GM19438 (cell line): Measurements from ENCODE around the gene GLP2R.

Source experiments
- ATAC-seq: cut with Tn5 transposase; IDR thresholded peaks from one replicate; pipeline ENCODE4 v1.9.1; 2021; ENCODE audit warnings: low read depth; ENCODE audit not compliant: unreplicated experiment

GLP2R gene

DNA sequence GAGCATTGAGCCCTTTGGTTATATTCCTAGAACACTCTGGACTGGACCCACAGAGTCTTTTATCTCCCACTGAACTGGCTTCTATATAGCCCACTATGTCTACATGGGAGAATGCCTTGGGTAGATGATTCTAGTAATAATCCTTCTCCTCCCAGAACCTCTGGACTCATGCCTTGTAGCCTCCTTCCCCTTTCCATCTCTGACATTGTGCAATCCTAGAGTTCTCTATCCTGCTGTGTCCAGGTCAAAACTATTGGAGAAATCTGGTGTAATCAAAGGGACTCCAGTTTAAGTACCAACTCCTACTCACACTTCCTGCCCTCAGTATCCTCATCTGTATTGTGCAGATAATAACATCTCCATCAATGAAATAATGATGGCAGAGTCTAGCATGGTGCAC, 70.2 kb downstream of the GLP2R start:
- no peak for ATAC-seq

DNA sequence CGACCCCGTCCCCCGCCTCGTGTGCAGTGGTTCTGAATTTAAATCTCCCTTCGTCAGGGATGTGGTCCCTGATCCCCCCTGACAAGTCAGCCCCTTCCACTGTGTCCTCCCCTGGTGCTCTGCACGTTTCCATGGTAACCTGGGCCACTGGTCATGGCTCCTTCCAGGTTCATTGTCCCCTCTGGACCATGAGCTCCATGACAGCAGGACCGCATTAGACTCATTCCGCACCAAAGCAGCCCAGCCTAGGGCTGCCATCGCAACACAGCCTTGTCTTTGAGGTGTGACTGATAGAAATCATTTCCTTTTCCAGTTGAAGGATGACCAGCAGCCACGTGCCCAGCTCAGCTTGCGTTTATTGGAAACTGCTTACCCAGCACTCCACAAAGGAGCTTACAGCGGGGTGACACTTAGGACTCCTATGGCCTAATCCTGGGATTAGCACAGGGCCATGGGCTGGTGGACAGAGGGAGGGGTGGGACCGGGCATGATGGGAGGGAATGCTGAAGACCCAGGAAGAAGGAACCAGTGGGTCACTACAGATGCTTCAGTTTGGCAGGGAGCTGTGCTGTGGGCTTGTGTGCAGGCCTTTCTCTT, 71.7 kb downstream of the GLP2R start:
- no peak for ATAC-seq

DNA sequence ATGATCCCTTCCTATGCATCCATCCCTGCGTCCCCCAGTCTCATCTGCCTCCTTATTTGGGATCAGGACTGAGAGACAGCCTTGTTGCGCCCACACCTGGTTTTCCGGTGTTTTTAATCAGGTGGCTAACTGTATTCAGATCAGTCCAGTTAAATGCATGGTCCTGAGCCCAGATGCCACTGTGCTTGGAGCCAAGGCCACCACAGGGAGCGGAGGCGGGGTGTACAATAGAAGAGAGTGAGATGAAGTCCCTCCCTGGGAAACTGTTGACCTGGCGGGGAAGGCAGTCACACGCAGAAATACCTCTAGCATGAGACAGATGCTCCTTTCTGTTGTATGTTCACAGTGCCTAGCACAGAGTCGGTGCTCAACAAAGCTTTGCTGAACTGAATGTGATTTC, 73.1 kb downstream of the GLP2R start:
- ATAC-seq: no peak

DNA sequence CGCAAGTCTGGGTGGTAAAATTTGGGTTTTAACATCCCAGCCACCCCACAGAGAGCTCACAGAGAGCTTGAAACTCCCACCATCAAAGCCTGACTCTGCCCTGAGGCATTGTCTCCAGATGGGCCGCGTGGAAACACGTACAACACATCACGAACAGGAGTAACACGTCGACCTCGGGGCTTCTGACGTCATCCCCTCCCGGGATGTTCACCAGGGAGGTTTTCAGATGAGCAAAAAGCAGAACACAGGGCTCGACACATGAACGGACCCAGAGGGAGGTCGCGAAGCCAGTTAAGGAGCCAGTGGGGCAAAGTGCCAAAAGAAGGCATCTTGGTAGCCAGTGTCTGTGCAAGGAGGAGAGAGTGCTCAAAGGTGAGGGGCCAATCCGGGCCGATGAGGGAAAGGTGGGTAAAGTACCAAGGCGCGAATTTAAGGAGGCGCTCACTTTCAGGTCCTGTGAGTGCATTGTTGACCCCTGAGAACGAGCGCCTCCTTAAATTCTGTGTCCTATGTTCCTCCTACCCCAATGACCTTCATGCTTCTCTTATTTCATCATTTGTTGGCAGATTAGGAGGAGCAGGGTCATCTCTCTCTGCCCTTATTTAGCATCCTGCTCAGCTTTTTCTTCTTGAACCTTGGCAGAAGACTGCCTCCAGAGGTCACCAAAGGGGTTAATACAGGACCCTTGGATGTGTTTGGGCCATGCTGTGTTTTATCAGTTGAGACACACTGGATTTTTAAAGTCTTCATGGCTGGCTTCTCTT, 73.7 kb downstream of the GLP2R start:
- no peak for ATAC-seq

DNA sequence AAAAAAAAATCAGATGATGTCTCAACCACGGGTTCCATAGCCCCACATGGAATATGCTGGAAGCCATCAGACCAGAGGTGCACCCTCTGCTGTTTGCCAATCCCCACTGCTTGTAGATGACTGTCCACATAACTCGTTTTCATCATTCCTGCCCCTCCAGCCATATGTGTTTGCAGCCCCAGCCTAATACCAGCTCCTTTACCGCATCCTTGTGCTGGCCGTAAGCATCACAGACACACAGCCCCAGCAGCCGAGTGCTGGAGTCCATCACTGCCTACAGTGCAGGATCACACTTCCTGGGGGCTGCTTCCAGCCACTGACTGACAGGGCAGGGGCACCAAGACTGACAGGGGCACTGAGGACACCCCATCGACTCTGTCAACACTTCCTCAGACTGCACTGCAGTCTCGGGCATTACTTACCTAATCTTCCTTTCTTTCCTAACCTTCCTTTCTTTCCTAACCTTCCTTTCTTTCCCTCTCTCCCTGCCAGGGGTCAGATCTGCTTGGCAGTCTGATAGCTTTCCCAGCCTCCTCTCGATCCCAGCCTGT, 74.4 kb downstream of the GLP2R start:
- no peak for ATAC-seq

DNA sequence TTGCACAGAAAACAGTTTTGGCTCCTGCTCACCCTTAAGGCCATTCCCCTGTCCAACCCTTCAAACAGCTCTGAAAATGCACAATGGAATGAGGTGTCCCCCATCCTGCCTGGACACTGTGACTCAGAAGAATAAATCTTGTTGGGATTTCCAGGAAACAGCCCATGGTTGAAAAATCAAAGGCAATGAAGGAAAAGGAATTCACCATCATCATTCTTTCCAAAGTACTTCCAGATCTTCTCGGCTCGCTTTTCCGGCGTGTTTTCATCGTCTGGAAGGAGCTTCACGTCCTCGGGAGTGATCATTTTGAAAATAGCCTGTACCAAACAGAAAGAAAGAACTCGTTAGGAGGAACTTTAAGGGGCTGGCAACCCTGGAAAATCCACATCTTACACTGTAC, 75.1 kb downstream of the GLP2R start:
- no peak for ATAC-seq

DNA sequence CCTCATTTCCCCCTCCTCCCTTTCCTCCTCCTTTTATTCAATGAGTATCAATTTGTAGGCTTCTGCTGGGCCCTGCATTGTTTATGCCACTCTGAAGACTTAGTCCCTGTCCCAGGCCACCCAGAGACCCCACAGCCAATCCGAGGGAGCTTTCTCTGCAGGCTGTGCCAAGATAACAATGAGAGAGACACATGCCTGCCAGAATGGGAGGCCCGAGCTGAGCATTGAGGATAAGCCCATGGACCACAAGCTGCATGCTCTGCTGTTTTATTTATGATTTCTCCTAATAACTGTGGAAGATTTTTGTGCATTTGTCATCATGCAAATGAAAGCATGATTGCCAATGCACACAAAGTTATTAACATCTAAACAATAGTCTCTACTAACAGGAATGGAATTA, 76.4 kb downstream of the GLP2R start:
- ATAC-seq: no peak

DNA sequence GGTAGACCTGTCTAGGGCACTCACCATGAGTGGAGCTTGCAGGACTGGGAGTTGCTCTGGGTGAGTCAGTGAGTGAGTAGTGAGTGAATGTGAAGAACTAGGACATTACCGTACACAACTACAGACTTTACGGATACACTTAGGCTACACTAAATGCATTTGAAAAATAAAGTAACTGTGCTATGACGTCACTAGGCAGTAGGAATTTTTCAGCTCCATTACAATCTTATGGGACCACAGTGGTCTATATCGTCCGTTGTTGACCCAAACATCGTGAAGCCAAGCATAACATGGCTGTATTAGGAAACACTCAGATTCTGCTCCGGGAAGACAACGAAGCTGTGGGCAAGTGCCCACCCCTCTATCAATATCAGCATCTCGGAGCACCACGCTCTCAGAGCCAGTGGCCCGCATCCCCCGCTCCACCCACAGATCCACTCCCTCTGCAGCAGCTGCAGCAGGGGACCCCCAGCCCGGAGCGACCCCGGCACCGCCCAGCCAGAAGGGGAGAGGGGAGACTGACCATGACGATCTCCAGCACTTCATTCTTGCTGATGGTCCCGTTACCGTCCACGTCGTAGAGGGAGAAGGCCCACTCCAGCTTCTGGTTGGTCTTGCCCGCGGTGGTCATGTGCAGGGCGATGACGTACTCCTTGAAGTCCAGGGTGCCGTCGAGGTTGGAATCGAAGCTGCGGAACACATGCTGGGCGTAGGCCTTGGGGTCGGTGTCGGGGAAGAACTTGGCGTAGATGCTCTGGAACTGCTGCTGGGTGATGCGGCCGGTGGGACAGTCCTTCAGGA, 78.8 kb downstream of the GLP2R start:
- ATAC-seq: no peak

DNA sequence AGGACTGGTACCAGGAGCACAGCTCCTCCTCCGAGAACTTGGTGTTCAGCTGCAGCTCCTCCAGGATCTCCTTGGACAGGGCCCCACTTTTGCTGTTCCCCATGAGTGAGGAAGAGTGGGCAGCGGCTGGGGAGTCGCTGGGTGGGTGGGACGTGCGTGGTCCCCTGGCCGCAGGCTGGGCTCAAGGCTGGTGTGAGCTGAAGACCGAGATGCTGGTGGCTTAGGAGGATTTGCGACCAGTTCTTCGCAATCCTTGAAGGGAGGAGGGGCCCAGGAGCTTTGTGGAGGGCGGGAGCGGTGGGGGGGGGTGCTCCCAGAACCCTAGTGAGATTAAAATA, 79.3 kb downstream of the GLP2R start, which contains the start of gene RCVRN:
Gene RCVRN, minus strand, starts transcription at position 194 of the 338 bp plus-strand sequence. Its CDS starts 91 bp downstream, at position 103.
- no peak for ATAC-seq

DNA sequence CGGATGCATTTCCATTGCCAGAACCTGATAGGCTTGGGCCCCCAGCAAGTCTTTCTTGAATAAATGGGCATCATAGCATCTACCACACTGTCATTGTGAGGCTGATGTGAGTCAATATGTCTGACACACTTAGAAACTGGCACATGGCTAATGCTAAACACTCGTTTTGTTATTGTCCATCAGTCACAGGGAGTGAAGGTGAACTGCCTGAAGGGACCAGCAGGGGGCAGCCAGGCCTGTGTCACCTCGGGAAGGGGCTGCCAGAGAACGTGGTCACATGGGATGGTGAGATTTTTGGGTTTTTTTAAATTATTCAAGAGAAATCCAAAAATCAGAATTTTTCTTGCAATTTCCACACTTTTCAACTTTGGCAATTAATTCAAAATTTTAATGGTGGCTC, 80.2 kb downstream of the GLP2R start:
- ATAC-seq: no peak

DNA sequence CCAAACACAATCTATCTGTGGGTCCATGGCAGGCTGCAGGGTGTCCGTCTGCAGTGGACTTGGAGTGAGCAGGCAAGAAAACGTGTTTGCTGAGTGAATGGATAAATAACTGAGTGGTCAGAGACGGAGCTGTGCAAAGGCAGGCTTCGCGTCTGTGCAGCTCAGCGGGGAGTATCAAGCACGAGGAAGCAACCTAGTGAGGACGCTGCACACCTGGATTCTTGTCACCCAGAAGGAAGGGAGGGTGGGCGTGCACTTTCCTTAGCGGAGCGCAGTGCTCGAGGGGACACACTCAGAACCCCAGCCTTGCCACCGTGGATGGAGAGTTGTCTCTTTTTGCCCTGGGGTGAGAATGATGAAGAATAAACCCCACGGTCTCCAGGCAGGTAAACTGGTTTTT, 80.9 kb downstream of the GLP2R start:
- ATAC-seq: no peak

DNA sequence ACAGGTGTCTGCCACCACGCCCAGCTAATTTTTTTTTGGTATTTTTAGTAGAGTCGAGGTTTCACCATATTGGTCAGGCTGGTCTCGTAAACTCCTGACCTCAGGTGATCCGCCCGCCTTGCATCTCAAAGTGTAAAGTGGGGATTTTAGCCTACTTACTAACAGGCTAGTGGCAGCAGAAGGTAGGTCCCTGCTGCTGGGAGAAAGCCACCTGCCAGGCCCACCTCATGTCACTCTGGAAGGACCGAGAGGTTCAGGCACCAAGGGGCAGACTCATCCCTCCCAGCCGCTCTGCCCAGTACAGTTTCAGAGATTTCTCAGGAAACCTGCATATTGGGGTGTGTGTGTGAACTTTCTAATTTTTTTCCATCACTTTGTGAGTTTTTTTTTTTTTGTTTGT, 81.4 kb downstream of the GLP2R start:
- ATAC-seq: no peak

DNA sequence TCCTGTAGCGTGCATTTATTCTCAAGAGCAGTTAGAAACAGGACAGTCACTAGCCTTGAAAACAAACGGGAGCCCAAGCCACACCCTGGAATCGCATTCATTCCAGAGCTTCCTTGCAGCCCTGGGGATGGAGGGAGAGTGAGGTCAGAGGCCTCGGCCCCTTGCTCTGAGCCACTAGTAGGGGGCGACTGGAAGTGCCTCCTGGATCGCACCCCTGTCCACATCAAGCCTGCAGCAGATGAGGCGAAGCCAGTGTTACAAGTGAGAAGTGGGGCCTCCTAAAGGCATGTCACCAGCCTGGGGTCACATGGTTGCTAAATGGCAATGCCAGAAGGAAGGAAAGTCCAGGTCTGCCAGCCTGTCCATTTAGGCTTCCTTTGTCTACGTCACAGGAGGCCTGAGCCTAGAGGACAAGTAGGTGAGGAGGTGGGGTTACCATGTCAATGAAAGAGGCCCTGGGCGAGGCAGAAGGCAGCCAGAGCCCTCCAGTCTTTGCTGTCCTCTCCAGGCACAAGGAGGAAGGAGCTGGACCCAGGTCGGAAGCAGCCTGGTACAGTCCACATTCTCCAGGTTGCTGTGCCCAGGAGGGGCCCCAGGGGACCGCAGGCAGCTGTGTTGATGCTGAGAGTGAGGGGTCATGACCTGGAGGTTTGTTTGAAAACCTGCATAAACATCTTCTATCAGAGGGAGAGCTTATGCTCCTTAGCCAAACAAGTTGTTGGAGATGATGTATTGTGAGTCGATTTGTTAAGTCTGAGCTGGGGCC, 82.3 kb downstream of the GLP2R start:
- no peak for ATAC-seq

DNA sequence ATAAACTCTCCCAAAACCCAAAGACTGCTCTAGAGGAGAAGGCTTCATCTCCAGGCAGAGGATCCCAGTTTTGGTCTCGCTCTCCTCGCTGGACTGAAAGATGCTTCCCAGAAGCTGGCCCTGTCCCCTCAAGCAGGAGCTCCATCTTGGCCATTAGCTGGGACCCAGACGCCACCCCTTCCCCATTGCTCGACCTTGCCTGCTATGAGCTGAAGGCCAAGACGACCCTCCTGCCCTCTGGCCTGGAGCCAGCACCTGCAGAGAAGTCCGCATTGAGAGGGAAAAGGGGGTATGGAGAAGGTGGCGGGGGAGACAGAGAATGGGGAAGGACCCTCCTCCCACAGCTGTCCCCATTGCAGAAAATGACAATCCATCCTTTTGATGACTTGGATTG, 82.9 kb downstream of the GLP2R start:
- ATAC-seq: no peak

DNA sequence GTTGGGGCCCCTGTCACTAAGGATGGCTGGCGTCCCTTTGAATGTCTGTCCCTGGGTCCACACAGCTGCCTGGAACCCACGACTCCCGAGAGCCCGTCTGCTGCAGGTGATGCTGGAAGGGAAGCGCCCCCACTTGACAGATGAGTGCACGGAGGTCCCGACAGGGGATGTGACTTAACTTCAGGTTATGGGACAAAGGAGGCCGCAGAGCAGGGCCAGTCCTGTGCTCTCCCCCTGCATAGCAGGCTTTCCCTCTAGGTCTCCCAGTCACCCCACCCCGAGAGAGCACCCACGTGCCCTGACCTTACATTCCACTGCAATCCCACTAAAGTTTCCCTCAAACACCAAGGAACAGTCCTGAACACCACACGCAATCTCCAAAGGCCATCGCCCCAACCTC, 85.4 kb downstream of the GLP2R start:
- no peak for ATAC-seq

DNA sequence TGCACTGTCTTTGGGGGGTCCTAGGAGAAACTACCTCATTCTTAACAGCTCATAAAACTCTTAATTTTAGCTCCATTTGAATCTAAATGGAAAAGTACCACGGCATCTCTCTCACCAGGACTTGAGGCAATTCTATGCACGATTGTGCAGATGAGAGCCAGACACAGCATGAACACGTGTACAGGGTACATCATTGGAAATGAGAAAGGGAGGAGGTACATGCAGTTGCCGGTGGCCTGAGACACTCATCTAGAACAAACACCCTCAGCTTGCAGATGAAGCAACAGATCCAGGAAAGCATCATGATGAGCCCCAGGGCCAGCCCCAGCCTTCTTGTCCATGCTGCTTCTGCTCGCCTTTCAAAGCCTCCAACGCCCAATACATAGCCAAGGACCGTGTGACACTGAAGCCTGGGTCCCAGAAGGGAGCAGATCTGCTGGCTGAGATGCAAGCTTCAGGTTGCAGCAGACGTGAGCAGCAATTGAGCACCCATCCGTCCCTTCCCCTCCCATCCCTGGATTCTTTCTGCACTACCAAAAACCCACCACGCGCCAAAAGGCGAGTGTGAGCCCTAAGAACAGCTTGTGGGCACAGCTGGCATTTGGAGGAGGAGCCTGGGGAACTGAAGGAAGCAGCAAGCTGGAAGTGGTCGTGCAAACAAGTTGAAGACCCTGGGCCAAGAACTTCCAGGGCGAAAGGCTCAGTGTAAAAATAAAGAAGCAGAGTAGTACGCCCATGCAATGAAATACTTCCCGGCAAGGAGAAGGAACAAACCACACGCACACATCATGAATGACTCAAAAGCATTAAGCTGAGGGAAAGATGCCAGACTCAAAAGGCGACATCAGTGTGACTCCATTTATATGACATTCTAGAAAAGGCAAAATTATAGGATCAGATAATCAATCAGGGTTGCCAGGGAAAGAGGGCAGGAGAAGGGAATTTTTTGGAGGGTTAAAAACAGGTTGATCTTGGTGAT, 86.7 kb downstream of the GLP2R start:
- ATAC-seq: no peak

DNA sequence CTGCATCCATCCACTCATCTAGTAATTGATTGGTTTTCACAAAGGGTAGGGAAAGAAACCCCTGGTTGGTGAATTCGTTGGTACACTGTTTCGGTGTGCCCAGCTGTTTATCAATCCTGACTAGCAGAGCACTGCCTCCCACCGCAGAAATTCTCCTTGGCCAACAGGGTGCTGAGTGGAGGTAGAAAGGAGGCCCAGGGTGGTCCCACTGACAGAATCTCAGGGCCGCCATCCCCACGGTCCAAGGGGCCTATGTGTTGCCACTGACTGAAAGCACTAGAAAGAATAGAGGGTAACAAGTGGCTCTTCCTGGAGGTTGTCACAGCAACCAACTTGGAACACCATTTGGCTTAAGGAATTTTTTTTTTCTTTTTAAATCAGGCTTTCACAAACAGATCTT, 87.8 kb downstream of the GLP2R start:
- no peak for ATAC-seq

DNA sequence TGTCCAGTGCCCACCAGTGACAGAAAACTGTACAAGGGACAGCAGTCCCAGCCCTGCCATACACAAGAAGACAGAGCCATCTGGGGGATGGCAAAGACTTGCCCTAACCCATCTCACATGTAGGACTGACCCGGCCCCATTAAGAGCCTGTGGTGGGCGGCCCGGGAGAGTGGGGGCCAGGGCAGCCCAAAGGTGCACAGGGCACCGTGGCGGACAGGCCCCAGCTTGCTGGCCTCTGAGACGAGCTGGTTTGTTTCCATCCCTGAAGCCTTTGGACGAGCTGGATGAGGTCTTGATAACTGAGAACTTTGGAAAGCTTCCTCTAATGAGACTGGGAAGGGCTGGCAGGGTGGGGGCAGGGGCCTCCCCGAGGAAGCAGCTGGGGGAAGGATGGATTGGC, 90.4 kb downstream of the GLP2R start:
- no peak for ATAC-seq

DNA sequence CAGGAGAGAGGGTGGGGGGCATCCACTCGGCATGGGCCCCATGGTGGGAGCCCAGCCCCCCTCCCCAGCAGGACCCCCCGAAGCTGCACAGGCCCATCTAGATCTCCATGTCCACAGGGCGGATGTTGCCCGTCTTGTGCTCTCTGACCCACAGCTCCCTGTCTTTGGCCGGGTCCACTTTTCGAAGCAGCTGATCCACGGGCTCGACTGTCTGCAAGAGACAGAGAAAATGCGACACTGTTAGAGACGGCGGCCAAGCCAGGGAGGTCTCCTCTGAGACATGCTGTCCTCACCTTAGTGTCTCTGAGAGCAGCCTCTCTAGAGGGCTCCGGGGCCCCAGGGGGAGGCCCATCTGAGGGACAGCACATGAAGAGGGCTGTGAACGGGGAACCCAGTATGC, 91.4 kb downstream of the GLP2R start:
- no peak for ATAC-seq

DNA sequence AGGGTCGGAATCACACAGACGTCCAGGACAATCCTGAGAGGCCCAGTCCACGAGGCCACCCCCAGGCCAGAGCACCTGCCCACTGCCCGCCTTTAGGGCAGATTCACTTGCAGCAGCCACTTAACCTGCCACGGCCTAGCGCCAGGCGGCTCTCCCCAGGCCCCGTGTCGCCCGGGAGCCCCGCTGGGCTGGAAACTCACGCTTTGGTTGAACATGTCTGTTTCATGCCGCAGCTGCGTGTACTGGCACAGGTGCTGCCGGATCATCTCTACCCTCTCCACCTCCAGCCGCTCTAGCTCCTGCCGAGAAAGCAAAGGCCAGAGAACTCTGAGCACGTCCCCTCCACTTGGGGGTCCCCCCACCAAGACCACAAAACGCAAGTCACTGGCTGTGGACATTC, 92.1 kb downstream of the GLP2R start:
- no peak for ATAC-seq
